Hepatocyte (in vitro differentiated cells): Measurements from ENCODE around the gene SYT7.

ENCODE experiments used
- CTCF ChIP-seq: fragments of 200-600 bp; sonication (generic); IDR thresholded peaks from 2 replicates; pipeline ENCODE4 v1.5.1; 2016; ENCODE audit warnings: antibody characterized with exemption, mild to moderate bottlenecking; ENCODE audit not compliant: poor library complexity
- EZH2 ChIP-seq: fragments of 200-600 bp; sonication (generic); IDR thresholded peaks from 2 replicates; pipeline ENCODE4 v1.6.1; 2016; ENCODE audit warnings: antibody characterized with exemption, mild to moderate bottlenecking, borderline replicate concordance
- EZH2phosphoT487 ChIP-seq: fragments of 200-600 bp; sonication (generic); IDR thresholded peaks from one replicate; pipeline ENCODE4 v1.6.1; 2018; ENCODE audit warnings: antibody characterized with exemption, mild to moderate bottlenecking, low read depth, moderate library complexity; ENCODE audit not compliant: unreplicated experiment, severe bottlenecking

GRCh38 chr11:61626580-61627380 is 45.9 kb upstream of the SYT7 start:
- TF ChIP-seq CTCF (peak; percentile 37), EZH2phosphoT487 (no peak), EZH2 (no peak)
